Caco-2 (cell line): ENCODE results near the gene PACSIN1. TPM values are rescaled to one million over a fixed set of nuclear protein-coding genes. Genes with fewer than 3 reads are reported as not detected.

ENCODE experiments used
- BruUV-seq: library from RNA; stranded (reverse); fragments of 400-500 nt; replicated peaks from 2 replicates; lab custom pipeline; 2021; lab: Mats Ljungman, UMichigan
- CTCF ChIA-PET: fragments of 300-600 bp; sonication (Branson Sonifier 250); formaldehyde crosslinking; loops from one replicate; lab custom pipeline; 2022; ENCODE audit warnings: antibody characterized with exemption; lab: Charles Lee
- POLR2A ChIA-PET: fragments of 300-600 bp; sonication (Branson Sonifier 250); formaldehyde crosslinking; loops from one replicate; lab custom pipeline; 2022; ENCODE audit warnings: antibody characterized with exemption; lab: Charles Lee
- DNase-seq, 2 experiments: peaks; one replicate each; pipeline versions ENCODE4 v3.0.0 to v3.0.0-alpha.2; 2020 to 2022
- H3K27me3 ChIP-seq: replicated peaks from 2 replicates; pipeline ENCODE4 v1.6.0; 2011; ENCODE audit warnings: low read length; ENCODE audit not compliant: control insufficient read depth, insufficient read depth
- H3K36me3 ChIP-seq: 2 replicates; pipeline ENCODE4 v1.5.1; 2011; ENCODE audit warnings: low read length; ENCODE audit not compliant: control insufficient read depth, insufficient read depth
- H3K4me1 ChIP-seq: fragments of 250-450 bp; sonication (Bioruptor Pico); 2 replicates; pipeline ENCODE4 v1.5.1; 2020; ENCODE audit warnings: mild to moderate bottlenecking
- H3K4me3 ChIP-seq: 2 replicates; pipeline ENCODE4 v1.5.1; 2011; ENCODE audit warnings: low read depth, mild to moderate bottlenecking, control low read depth, low read length
- H3K9me3 ChIP-seq: fragments of 250-450 bp; sonication (Bioruptor Pico); 2 replicates; pipeline ENCODE4 v1.5.1; 2020; ENCODE audit warnings: mild to moderate bottlenecking, moderate library complexity
- H3K27ac Mint-ChIP-seq: one replicate; pipeline ENCODE4 v1.8.0; 2022; ENCODE audit warnings: mixed read lengths; ENCODE audit not compliant: unreplicated experiment
- H3K27me3 Mint-ChIP-seq: one replicate; pipeline ENCODE4 v1.8.0; 2022; ENCODE audit warnings: mixed read lengths; ENCODE audit not compliant: insufficient read depth, unreplicated experiment
- H3K36me3 Mint-ChIP-seq: one replicate; pipeline ENCODE4 v1.8.0; 2022; ENCODE audit warnings: mild to moderate bottlenecking, mixed read lengths; ENCODE audit not compliant: insufficient read depth, unreplicated experiment
- H3K4me1 Mint-ChIP-seq: one replicate; pipeline ENCODE4 v1.8.0; 2022; ENCODE audit warnings: low read depth, mixed read lengths; ENCODE audit not compliant: unreplicated experiment
- H3K4me3 Mint-ChIP-seq: one replicate; pipeline ENCODE4 v1.8.0; 2022; ENCODE audit warnings: mild to moderate bottlenecking, moderate library complexity, mixed read lengths; ENCODE audit not compliant: unreplicated experiment
- H3K9me3 Mint-ChIP-seq: one replicate; pipeline ENCODE4 v1.8.0; 2022; ENCODE audit warnings: mixed read lengths; ENCODE audit not compliant: unreplicated experiment
- CTCF ChIP-seq, 2 experiments: fragments of 200-600 bp in 1 of 2; IDR thresholded peaks; 1 replicate in 1 of 2; 2 replicates in 1 of 2; pipeline versions ENCODE4 v1.5.1 to v1.8.0; 2011 to 2022; ENCODE audit warnings: antibody characterized with exemption in 1 of 2, control low read depth in 1 of 2, inconsistent platforms in 1 of 2, low read depth in 1 of 2, low read length in 1 of 2, mild to moderate bottlenecking in 1 of 2, moderate library complexity in 1 of 2; ENCODE audit not compliant: insufficient read depth in 1 of 2, severe bottlenecking in 1 of 2, unreplicated experiment in 1 of 2
- intact Hi-C: fragments of 100-400 bp; cut with micrococcal nuclease; formaldehyde crosslinking; loops from one replicate; pipeline ENCODE4 v1.10.0; 2022; ENCODE audit not compliant: unreplicated experiment
- total RNA-seq: library from RNA; stranded (reverse); gene quantifications from 2 replicates; pipeline ENCODE4 v1.2.3, GENCODE V29; 2022

PACSIN1 gene
- total RNA-seq, 1 experiment from 2014 or later: 3.7 TPM

GRCh38 chr6:34526992-34527728, 61.3 kb downstream of the PACSIN1 start:
- peak overlapping the region; percentile 57 for H3K4me3 Mint-ChIP-seq
- H3K27me3 ChIP-seq: no peaks in the 10 kb centered on the region
- DNase-seq: peak; percentile 93 to 95
- no TSS peak for BruUV-seq
- H3K9me3 ChIP-seq: no peaks in the 10 kb centered on the region
- H3K4me1 ChIP-seq: peaks cover 12% of the 10 kb centered on the region; the same call in 1 of the 2 replicates
- no peak overlapping the region for H3K27ac Mint-ChIP-seq
- H3K36me3 Mint-ChIP-seq: peaks cover 5% of the 10 kb centered on the region
- CTCF ChIA-PET: interaction anchor here (0.6 to 1.6 kb wide), 4 partner anchors 19 to 770 kb away, joined by 3 to 6 read pairs (median 4); no protein-coding TSS in a partner anchor
- intact Hi-C loops: loop anchor here (1.0 to 10.0 kb wide), 2 partner anchors 62 to 82 kb away; partner anchors contain the start of gene PACSIN1
- no peaks in the 10 kb centered on the region for H3K36me3 ChIP-seq
- H3K4me3 ChIP-seq: peak overlapping the region; percentile 37
- H3K9me3 Mint-ChIP-seq: no peaks in the 10 kb centered on the region
- peak; percentile 68 to 71 for TF ChIP-seq CTCF (IDR thresholded peaks at IDR 0.05; ENCODE audit: insufficient read depth in 1 of 2, low read depth in 1 of 2, low read length in 1 of 2, severe bottlenecking in 1 of 2, unreplicated experiment in 1 of 2)
- H3K27me3 Mint-ChIP-seq: no peaks in the 10 kb centered on the region
- POLR2A ChIA-PET: interaction anchor here (0.6 kb wide), 1 partner anchor 101 kb away, joined by 3 read pairs; no protein-coding TSS in a partner anchor
- no peaks in the 10 kb centered on the region for H3K4me1 Mint-ChIP-seq

GRCh38 chr6:34527751-34528670, 62.1 kb downstream of the PACSIN1 start:
- intact Hi-C loops: loop anchor here (1.0 to 10.0 kb wide), 2 partner anchors 63 to 81 kb away; partner anchors contain the start of gene PACSIN1
- H3K4me1 Mint-ChIP-seq: no peaks in the 10 kb centered on the region
- POLR2A ChIA-PET: no interaction called here

More at GRCh38 chr6:34527751-34528670, 62.1 kb downstream of the PACSIN1 start:
- Histone ChIP-seq H3K36me3 (no peaks in the 10 kb centered on the region), H3K4me3 (no peak overlapping the region), H3K4me1 (peaks cover 12% of the 10 kb centered on the region; the same call in 1 of the 2 replicates), H3K9me3 (no peaks in the 10 kb centered on the region), H3K27me3 (no peaks in the 10 kb centered on the region)
- Mint-ChIP-seq H3K4me3 (peak overlapping the region; percentile 57), H3K9me3 (no peaks in the 10 kb centered on the region), H3K27ac (no peak overlapping the region), H3K36me3 (peaks cover 5% of the 10 kb centered on the region), H3K27me3 (no peaks in the 10 kb centered on the region)
- CTCF ChIA-PET: interaction anchor here (0.6 to 1.2 kb wide), 2 partner anchors 69 to 771 kb away, joined by 3 to 6 read pairs; no protein-coding TSS in a partner anchor
- TF ChIP-seq CTCF (IDR thresholded peaks at IDR 0.05; ENCODE audit: insufficient read depth in 1 of 2, low read depth in 1 of 2, low read length in 1 of 2, severe bottlenecking in 1 of 2, unreplicated experiment in 1 of 2): no peak
- no TSS peak for BruUV-seq
- DNase-seq: no peak
